ENCODE data around the gene IRAK1.

IRAK1 gene

GRCh38 chrX:154037754-154038153, 18.1 kb upstream of the IRAK1 start:
- no peak for ATAC-seq (ENCODE audit: insufficient read depth, low read depth)
- H3K4me1 ChIP-seq (ENCODE audit: insufficient read depth, low read length), result no peaks in the 10 kb centered on the region
- peaks cover 35% of the 10 kb centered on the region for H4K20me1 ChIP-seq (ENCODE audit: insufficient read depth, low read length)

GRCh38 chrX:154036513-154036912, 16.8 kb upstream of the IRAK1 start:
- TF ChIP-seq EZH2 (IDR thresholded peaks at IDR 0.05; ENCODE audit: borderline replicate concordance, low read depth, low read length, severe bottlenecking) (no peak), CTCF (IDR thresholded peaks at IDR 0.05; ENCODE audit: borderline replicate concordance, extremely low read depth, low read length, poor library complexity, severe bottlenecking) (no peak)
- no peak overlapping the region for H3K9ac ChIP-seq (ENCODE audit: low read depth, low read length)
- H3K4me2 ChIP-seq (ENCODE audit: insufficient read depth, low read length), result no peak overlapping the region
- H3K27me3 ChIP-seq (ENCODE audit: insufficient read depth, low read length, poor library complexity), result no peaks in the 10 kb centered on the region
- H3K36me3 ChIP-seq (ENCODE audit: insufficient read depth, low read length), result peaks cover 43% of the 10 kb centered on the region
- DNase-seq (no peak), ATAC-seq (ENCODE audit: insufficient read depth, low read depth) (no peak)
- H2AFZ ChIP-seq (ENCODE audit: low read depth, low read length), result no peak overlapping the region
- H3K4me1 ChIP-seq (ENCODE audit: insufficient read depth, low read length), result no peaks in the 10 kb centered on the region
- H3K9me3 ChIP-seq (ENCODE audit: insufficient read depth, low read length, severe bottlenecking), result no peaks in the 10 kb centered on the region
- no peak overlapping the region for H3K27ac ChIP-seq (ENCODE audit: low read length)
- peaks cover 85% of the 10 kb centered on the region for H3K79me2 ChIP-seq (ENCODE audit: insufficient read depth, low read length)
- H3K4me3 ChIP-seq (ENCODE audit: low read depth in 1 of 2, low read length in 2 of 2), result no peak overlapping the region
- peaks cover 40% of the 10 kb centered on the region for H4K20me1 ChIP-seq (ENCODE audit: insufficient read depth, low read length)

More at GRCh38 chrX:154037754-154038153, 18.1 kb upstream of the IRAK1 start:
- no peak overlapping the region for H3K27ac ChIP-seq (ENCODE audit: low read length)
- peaks cover 90% of the 10 kb centered on the region for H3K79me2 ChIP-seq (ENCODE audit: insufficient read depth, low read length)
- TF ChIP-seq CTCF (IDR thresholded peaks at IDR 0.05; ENCODE audit: borderline replicate concordance, extremely low read depth, low read length, poor library complexity, severe bottlenecking) (no peak), EZH2 (IDR thresholded peaks at IDR 0.05; ENCODE audit: borderline replicate concordance, low read depth, low read length, severe bottlenecking) (no peak)
- DNase-seq, result no peak
- no peak overlapping the region for H2AFZ ChIP-seq (ENCODE audit: low read depth, low read length)
- H3K27me3 ChIP-seq (ENCODE audit: insufficient read depth, low read length, poor library complexity), result no peaks in the 10 kb centered on the region
- peaks cover 34% of the 10 kb centered on the region for H3K36me3 ChIP-seq (ENCODE audit: insufficient read depth, low read length)
- H3K9me3 ChIP-seq (ENCODE audit: insufficient read depth, low read length, severe bottlenecking), result no peaks in the 10 kb centered on the region
- H3K4me3 ChIP-seq (ENCODE audit: low read depth in 1 of 2, low read length in 2 of 2), result no peak overlapping the region
- H3K4me2 ChIP-seq (ENCODE audit: insufficient read depth, low read length), result no peak overlapping the region
- H3K9ac ChIP-seq (ENCODE audit: low read depth, low read length), result no peak overlapping the region

- Histone ChIP-seq H3K4me1 (ENCODE audit: insufficient read depth, low read length) (no peaks in the 10 kb centered on the region), H3K9ac (ENCODE audit: low read depth, low read length) (no peak overlapping the region), H3K27me3 (ENCODE audit: insufficient read depth, low read length, poor library complexity) (no peaks in the 10 kb centered on the region), H4K20me1 (ENCODE audit: insufficient read depth, low read length) (peaks cover 30% of the 10 kb centered on the region), H3K4me2 (ENCODE audit: insufficient read depth, low read length) (no peak overlapping the region), H3K79me2 (ENCODE audit: insufficient read depth, low read length) (peaks cover 59% of the 10 kb centered on the region), H3K9me3 (ENCODE audit: insufficient read depth, low read length, severe bottlenecking) (no peaks in the 10 kb centered on the region), H3K27ac (ENCODE audit: low read length) (no peak overlapping the region), H3K4me3 (ENCODE audit: low read depth in 1 of 2, low read length in 2 of 2) (no peak overlapping the region), H3K36me3 (ENCODE audit: insufficient read depth, low read length) (peaks cover 55% of the 10 kb centered on the region), H2AFZ (ENCODE audit: low read depth, low read length) (no peak overlapping the region)
- TF ChIP-seq CTCF (IDR thresholded peaks at IDR 0.05; ENCODE audit: borderline replicate concordance, extremely low read depth, low read length, poor library complexity, severe bottlenecking) (no peak), EZH2 (IDR thresholded peaks at IDR 0.05; ENCODE audit: borderline replicate concordance, low read depth, low read length, severe bottlenecking) (no peak)
- ATAC-seq (ENCODE audit: insufficient read depth, low read depth) (no peak), DNase-seq (no peak)
Observed at GRCh38 chrX:154033848-154034247, 14.1 kb upstream of the IRAK1 start.

- Histone ChIP-seq H3K4me3 (ENCODE audit: low read depth in 1 of 2, low read length in 2 of 2) (no peak overlapping the region), H3K27me3 (ENCODE audit: insufficient read depth, low read length, poor library complexity) (no peaks in the 10 kb centered on the region), H3K4me1 (ENCODE audit: insufficient read depth, low read length) (no peaks in the 10 kb centered on the region), H4K20me1 (ENCODE audit: insufficient read depth, low read length) (peaks cover 28% of the 10 kb centered on the region), H3K4me2 (ENCODE audit: insufficient read depth, low read length) (no peak overlapping the region), H3K9me3 (ENCODE audit: insufficient read depth, low read length, severe bottlenecking) (no peaks in the 10 kb centered on the region), H2AFZ (ENCODE audit: low read depth, low read length) (no peak overlapping the region), H3K9ac (ENCODE audit: low read depth, low read length) (no peak overlapping the region), H3K27ac (ENCODE audit: low read length) (no peak overlapping the region), H3K79me2 (ENCODE audit: insufficient read depth, low read length) (peaks cover 50% of the 10 kb centered on the region), H3K36me3 (ENCODE audit: insufficient read depth, low read length) (peaks cover 62% of the 10 kb centered on the region)
- TF ChIP-seq EZH2 (IDR thresholded peaks at IDR 0.05; ENCODE audit: borderline replicate concordance, low read depth, low read length, severe bottlenecking) (no peak), CTCF (IDR thresholded peaks at IDR 0.05; ENCODE audit: borderline replicate concordance, extremely low read depth, low read length, poor library complexity, severe bottlenecking) (no peak)
- no peak for DNase-seq
- no peak for ATAC-seq (ENCODE audit: insufficient read depth, low read depth)
Observed at GRCh38 chrX:154032653-154033052, 13.0 kb upstream of the IRAK1 start.

All from DND-41 (cell line).